Head of caudate nucleus (tissue), 42 donors: ENCODE results near the gene OSBPL2.

Experiments
- DNase-seq, 42 donors: peaks; one replicate each; pipeline versions ENCODE4 v3.0.0 to v3.0.0-alpha.2; 2020 to 2021; ENCODE audit warnings: mixed read lengths in 7 of 42
- intact Hi-C: fragments of 100-400 bp; cut with DNase I; formaldehyde crosslinking; loops from one replicate; pipeline ENCODE4 v1.15.0; 2022

The OSBPL2 gene

GRCh38 chr20:62230276-62230675, 8.0 kb upstream of the OSBPL2 start:
- intact Hi-C loops: loop anchor here (10.0 kb wide), 1 partner anchor 85 kb away; the partner anchor contains the start of genes PSMA7 and SS18L1
- no peak for DNase-seq

DNA sequence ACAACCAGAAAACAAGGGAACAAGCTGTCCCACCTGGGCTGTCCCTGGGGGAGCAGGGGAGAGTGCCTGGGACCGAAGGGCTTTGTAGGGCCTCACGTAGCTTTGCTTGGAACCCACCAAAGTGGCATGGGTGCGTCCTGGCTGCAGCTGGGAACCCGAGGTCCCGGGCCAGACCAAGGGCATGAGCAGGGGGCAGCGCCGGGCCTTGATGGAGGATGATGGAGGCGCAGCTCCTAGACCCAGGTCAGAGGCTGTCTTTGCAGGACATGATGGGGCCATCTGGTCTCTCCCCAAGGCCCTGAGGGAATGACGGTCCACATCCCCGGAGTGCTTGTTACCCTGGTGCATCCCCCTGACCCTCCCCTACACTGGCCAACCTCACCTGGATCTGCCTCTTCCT, 7.6 kb upstream of the OSBPL2 start:
- intact Hi-C loops: loop anchor here (10.0 kb wide), 1 partner anchor 86 kb away; the partner anchor contains the start of genes PSMA7 and SS18L1

GRCh38 chr20:62231292-62231691, 7.0 kb upstream of the OSBPL2 start:
- DNase-seq: no peak
- intact Hi-C loops: loop anchor here (10.0 kb wide), 1 partner anchor 86 kb away; the partner anchor contains the start of genes PSMA7 and SS18L1

More for the DNA sequence above, 7.6 kb upstream of the OSBPL2 start:
- no peak for DNase-seq

DNA sequence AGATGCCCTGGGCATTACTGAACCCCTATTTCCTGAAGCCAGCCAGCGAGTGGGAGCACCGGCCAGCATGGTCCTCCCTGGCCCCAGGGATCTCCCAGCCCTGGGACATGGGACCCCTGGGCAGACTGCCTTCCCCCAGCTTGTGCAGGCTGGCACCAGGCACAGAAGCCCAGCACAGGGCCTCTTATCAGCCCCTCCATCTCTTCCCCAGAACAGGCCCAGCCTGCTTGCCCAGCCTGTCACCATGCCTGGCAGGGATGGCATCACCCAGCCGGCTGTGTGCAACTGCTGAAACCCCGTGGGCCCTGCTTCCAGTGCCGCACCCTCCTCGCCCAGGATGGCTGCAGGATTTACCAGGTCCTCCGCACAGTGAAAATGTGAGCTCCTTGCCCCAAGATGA, 6.1 kb upstream of the OSBPL2 start:
- intact Hi-C loops: loop anchor here (10.0 kb wide), 1 partner anchor 87 kb away; the partner anchor contains the start of genes PSMA7 and SS18L1
- no peak for DNase-seq

DNA sequence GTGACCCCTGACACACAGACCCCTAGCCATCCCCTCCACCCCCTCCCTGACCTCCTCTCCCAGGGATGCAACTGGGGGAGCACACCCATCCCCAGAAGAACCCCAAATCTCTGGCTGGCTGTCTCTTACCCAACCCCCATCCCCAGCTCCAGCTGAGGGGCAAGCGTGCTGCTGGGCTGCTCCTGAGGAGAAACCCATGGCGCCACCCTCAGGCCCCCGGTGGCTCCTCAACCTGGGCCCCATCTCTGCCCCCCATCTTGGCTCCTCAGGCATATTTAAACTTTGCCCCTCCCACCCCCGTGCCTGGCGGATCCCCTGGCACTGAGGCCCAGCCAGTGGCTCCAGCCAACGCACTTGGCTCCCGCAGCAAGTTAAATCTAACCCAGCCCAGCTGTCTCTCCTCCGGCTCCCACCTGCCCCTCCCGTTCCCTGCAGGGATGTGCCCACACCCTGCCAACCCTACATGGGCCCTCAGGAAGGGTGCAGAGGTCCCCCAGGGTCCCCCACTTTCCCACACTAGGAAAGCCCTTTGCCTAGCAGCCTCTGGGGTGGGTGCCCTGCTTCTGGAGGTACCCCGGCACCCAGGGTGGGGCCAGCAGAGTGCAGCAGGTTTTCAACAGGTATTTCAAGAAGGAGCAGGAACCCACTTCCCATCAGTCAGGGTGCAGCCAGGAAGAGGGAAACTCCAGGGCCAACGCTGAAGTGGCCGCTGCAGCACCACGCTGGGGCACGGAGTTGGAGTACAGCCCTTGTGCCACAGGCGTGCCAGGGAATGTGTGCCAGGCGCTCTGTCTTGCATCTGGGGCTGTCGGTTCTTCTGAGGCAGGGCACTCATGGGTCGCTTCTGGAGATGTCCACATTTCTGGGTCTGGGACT, 5.3 kb upstream of the OSBPL2 start:
- no peak for DNase-seq
- intact Hi-C loops: loop anchor here (10.0 kb wide), 1 partner anchor 88 kb away; the partner anchor contains the start of genes PSMA7 and SS18L1

DNA sequence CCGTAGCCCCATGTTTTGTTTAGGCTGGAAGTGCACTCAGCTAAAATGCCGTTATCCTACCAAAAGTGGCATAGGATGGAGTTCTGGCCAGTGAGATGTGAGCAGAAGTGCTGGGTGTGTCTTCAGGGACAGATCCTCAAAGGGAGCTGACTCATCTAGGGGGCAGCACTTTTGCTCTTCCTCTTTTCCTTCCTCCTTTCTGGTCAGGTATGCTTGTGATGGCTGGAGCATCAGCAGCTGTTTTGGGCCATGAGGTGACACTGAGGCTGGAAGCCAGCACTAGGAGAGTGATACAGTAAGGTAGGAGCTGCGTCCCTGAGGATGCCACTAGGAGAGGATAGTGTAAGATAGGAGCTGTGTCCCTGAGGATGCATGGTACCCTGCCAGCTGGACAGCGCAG, 4.6 kb upstream of the OSBPL2 start:
- no peak for DNase-seq
- intact Hi-C loops: loop anchor here (10.0 kb wide), 1 partner anchor 89 kb away; the partner anchor contains the start of genes PSMA7 and SS18L1

GRCh38 chr20:62234339-62234738, 4.0 kb upstream of the OSBPL2 start:
- no peak for DNase-seq
- intact Hi-C loops: loop anchor here (10.0 kb wide), 1 partner anchor 90 kb away; the partner anchor contains the start of genes PSMA7 and SS18L1

DNA sequence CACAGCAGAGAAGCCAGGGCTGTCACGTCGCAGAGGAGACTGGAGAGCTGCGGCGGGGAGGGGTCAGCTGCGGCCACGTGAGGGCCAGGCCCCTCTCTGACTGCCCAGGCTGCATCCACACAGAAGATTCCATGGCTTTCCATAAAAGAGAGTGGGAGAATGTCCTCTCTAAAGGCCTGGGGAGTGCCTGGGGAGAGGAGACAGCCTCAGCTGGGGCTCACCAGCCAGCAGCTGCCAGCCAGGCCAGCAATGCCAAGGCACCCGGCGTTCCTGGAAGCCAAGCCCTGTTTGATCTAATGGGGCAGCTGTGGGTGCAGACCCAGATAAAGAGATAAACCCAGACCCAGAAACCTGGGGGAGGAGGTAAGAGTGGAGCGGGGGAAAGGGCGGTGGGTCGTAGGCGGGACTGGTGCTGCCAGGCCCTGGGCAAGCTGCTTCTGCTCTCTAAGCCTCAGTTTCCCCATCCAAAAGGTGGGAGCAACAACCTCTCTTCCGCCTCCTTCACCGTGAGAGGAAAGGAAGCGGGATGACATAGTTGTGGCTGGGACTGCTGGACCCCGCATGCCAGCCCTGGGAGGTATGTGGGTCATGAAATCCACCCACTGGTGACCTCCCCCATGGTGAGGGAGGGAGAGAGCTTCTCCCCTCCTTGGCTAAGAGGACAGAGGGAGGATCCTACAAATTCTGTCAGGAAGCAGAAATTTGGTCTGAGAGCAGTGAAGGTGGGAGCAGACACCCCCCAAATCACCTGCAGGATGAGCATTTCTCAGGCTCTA, 3.1 kb upstream of the OSBPL2 start:
- no peak for DNase-seq

DNA sequence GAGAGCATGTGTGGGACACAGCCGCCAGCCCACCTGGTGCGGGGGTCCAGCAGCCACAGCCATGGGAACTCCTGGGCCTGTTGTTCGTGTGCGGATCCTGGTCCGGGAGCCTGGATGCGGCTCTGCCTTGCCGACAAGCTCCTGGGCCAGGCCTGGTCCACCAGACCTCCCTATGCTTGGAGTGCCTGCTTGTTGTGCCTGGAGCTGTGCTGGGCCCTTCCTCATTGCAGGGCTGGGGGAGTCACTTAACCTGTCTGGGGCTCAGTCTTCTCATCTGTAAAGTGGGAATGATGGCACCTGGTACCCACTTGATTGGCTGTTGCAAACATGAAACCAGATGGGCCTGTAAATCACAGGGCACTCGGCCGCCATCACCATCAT, 2.6 kb upstream of the OSBPL2 start:
- no peak for DNase-seq
- intact Hi-C loops: loop anchor here (2.0 to 10.0 kb wide), 2 partner anchors 15 to 91 kb away; partner anchors contain the start of genes HRH3, PSMA7 and SS18L1

More for the DNA sequence above, 3.1 kb upstream of the OSBPL2 start:
- intact Hi-C loops: loop anchor here (10.0 kb wide), 1 partner anchor 90 kb away; the partner anchor contains the start of genes PSMA7 and SS18L1

- intact Hi-C loops: loop anchor here (2.0 to 10.0 kb wide), 2 partner anchors 15 to 91 kb away; partner anchors contain the start of genes HRH3, PSMA7 and SS18L1
- no peak for DNase-seq
These were observed 2.1 kb upstream of the OSBPL2 start for GRCh38 chr20:62236200-62236599.

DNA sequence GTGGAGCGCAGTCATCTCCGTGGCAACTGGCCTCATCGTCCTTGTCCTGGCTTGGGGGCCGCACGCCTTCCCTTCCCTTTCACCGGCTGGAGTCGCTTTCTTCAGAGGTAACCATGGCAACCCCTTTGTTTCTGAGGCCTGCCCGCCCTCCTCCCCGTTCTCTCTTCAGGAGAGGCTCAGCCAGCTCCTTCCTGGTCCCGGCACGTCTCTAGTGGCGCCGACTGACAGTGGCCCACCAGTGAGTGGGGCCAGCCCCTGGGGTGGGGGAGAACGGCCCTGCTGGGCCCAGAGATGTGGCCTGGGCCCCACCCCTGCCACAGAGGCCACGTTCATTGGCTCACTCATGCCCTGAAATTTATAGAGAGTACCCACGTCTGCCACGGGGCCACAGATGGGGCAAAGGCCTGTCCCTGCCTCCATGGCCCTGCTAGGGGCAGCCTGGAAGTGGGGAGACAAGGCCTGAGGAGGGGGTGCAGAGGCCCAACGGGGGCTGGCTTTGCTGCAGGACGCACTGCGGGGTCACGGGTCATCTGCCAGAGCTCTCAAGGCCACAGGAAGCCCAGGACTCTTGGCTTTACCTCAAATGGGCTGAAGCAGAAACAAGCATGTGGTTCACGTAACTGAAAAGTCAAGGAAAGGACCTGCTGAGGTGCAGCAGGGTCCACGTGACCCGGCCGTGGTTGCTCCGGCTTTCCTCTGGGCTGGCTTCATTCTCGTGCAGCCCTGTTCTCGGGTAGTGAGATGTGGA, 1.4 kb upstream of the OSBPL2 start:
- intact Hi-C loops: loop anchor here (2.0 to 10.0 kb wide), 2 partner anchors 16 to 92 kb away; partner anchors contain the start of genes HRH3, PSMA7 and SS18L1
- peak in 35 of 42 donors; percentile 31 to 85 (median 62) for DNase-seq

DNA sequence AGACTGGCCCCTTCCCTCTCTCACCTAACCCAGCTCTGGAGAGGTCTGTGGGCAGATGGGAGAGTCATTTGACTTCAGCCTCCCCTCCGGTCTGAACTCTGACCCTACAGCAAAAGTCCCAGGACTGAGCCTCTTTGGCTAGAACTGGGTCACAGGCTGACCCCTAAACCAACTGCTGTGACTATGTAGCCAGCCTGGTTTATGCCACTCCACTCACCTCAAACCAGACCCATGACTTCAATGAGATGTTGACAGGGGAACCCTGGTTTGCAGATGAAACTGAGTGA, 864 bp upstream of the OSBPL2 start:
- intact Hi-C loops: loop anchor here (2.0 to 10.0 kb wide), 2 partner anchors 17 to 93 kb away; partner anchors contain the start of genes HRH3, PSMA7 and SS18L1
- DNase-seq: no peak

- intact Hi-C loops: loop anchor here (10.0 kb wide), 1 partner anchor 94 kb away; the partner anchor contains the start of genes PSMA7 and SS18L1
- peak in 4 of 42 donors; percentile 21 to 57 (median 50) for DNase-seq
These were observed 402 bp downstream of the OSBPL2 start for GRCh38 chr20:62238569-62239277.

DNA sequence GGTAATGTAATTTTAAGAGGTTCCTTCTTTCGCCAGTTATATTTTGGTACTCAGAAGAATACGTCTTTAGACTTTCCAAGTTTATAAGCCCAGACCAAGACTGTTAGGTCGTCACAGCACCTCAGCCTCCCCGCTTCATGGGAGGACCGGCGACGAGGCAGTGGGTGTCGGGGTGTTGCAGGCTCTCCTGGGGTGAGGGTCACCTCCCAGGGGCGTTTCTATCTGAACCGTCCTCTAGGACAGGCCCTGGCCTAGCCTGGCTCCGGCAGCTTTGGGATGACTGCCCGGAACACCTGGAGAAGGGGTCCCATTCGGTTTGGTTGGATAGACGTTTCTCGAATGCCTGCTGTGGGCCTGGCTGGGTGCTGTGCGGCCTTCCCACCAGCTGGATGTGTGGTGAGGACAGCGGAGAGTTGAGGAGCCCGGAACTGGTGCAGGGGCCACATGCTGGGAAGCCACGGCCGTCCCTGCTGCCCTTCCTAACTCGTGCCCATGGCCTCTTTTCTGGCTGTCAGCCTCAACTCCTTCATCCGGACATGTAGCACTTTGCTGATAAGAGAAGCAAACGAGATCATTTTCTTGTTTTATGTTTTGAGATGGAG, 1.1 kb downstream of the OSBPL2 start:
- no peak for DNase-seq
- intact Hi-C loops: loop anchor here (10.0 kb wide), 1 partner anchor 95 kb away; the partner anchor contains the start of genes PSMA7 and SS18L1

DNA sequence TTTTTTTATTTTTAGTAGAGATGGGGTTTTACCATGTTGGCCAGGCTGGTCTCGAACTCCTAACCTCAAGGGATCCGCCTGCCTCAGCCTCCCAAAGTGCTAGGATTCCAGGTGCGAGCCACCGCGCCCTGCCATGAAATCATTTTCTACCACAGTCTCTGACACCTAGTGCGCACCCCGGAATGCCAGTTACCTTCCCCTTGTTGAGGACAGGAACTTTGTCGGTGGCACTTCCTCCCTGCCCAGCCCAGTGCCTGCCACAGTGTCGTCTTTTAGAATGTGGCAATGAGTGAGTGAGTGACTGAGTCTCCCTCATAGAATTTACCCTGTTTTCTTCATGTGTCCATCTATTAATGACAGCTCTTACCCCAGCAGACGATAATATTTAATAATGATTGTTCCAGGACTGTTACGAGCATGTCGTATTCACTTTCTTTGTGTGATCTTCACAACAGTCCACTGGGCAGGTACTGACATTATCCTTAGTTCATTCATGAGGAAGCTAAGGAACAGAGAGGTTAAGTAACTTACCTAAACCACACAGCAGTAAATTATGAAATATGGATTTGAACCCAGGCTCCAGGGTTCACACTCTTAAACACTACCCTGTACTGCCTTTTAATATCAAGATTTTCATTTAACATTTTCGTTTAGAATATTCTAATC, 1.8 kb downstream of the OSBPL2 start:
- no peak for DNase-seq
- intact Hi-C loops: no loop called here

DNA sequence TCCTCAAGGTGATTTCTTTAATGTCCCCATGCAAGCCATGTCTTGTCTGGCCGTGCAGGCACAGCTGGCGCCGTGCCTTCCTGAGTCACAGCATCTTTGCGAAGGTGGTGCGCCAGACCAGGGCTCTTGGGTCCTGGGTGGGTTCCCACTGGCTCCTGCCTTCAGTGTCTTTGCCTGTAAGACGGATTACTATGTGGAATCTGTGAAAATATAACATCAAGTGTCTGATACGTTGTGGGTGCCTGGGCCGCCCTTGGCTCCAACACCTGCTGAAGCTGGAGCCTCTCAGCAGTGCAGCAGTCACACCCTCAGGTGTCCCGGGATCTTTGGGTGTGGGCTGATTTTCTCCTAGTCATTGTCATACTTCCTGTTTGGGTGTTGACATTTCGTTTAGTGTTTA, 3.2 kb downstream of the OSBPL2 start:
- DNase-seq: no peak
- intact Hi-C loops: no loop called here

GRCh38 chr20:62242176-62242575, 3.9 kb downstream of the OSBPL2 start:
- DNase-seq: no peak
- intact Hi-C loops: no loop called here
